A172 (cell line): ENCODE data around the gene GPR68. TPM values are rescaled to one million over a fixed set of nuclear protein-coding genes. Genes with fewer than 3 reads are reported as not detected.
"Not testable (repeated sequence)": the region's sequence is repeated elsewhere in the genome, so short reads cannot be mapped to it uniquely, and the experiment has no call there.

Experiments used
- DNase-seq: peaks from one replicate; pipeline ENCODE4 v3.0.0-alpha.2; 2015; ENCODE audit warnings: low spot score
- total RNA-seq: library from RNA; depleted of rRNA; stranded (reverse); fragments of >200 nt; shearing (Covaris generic); gene quantifications from 2 replicates; pipeline ENCODE4 v1.2.3, GENCODE V29; 2014

GPR68 gene
- total RNA-seq, 1 experiment from 2014 or later: 0.98 TPM

DNA sequence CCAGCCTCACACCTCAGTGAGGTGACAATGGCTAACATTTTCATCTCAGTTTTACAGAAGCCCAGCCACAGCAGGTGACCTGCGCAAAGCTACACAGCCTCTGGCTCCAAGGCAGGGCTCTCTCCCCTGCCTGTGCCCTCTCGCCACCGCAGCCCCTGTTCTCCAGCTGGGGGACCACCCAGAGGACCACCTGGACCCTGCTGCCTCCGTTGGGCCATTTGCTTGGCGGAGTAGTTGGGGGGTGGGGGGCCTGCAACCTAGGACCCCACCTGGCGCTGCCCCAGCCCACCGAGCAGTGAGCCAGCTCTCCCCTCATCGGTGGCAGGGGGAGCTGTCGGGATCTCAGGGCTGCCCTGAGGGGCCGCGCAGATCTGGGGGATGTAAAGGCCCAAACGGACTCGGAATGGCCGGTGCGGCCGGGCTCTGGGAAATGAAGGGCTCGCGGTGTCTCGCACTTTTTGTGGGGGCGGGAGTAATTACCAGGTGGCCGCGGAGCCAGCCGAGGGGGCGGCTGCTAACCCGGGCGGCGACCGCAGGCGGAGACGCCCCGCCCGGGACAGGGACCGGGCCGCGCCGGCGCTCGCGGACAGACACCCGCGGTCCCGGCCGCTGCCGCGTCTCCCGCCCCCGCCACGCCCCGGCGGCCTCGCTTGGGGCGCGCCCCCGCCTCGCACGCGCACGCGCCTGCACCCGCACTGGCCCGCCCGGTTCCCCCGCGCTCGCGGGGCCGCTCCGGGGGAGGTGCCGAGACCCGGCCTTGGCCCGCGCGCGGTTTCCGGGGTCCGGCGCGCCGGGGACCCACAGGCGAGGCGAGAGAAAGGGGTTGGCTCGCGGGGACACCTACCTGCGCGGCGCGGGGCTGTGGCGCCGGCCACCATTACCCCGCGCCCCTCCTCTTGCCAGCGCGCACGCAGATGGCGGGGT lies 8.6 kb upstream of the GPR68 start:
- DNase-seq: no peak

DNA sequence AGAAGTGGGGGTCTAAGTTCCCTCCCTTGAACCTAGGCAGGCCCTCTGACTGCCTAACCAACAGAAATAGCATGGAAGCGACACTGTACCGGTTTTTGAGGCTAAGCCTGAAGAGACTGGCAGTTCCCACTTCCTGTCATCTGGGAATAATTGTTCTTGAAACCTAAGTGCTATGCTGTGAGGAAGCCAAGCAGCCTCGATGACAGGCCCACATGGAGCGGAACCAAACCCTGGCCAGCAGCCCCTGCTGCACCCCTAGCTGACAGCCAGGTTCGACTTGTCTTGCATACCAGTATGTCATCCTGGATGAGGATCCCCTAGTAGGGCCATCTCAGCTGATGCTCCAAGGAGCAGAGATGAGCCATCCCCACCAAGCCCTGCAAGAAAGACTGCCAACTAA lies 6.4 kb upstream of the GPR68 start:
- no peak for DNase-seq

DNA sequence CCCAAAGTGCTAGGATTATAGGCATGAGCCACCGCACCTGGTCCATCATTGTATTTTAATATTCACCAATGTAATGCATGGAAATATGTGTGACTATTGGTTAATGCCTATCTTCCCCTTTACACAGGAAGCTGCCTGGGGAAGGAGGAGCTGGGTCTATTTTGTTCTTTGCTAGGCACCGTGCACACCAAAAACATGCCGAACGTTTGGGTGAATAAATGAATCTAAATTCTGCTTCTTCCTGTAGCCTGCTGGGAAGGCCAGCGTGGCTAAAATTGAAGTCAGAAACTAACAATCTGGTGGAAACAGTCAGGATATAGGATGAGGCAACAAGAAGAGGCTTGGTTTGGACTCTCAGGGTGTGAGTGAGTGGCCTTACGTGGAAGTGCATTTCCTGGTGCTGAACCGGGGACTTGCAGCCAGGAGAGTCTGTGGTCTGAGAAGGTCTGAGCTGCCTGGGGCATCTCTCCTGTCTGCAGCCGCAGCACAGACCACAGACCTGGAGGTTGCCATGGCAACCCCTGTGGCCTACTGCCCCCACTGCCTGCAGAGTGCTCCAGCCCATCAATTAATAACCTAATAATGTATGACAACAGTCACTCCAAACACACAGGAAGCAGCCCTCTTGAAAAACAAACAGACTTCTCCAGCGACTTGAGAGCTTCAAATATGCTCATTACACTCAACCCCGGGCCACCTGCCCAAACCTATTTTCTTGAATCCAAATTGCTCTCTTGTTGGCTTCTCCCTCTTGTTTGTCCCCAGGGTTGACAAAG lies 5.5 kb upstream of the GPR68 start:
- peak; percentile 46 for DNase-seq

DNA sequence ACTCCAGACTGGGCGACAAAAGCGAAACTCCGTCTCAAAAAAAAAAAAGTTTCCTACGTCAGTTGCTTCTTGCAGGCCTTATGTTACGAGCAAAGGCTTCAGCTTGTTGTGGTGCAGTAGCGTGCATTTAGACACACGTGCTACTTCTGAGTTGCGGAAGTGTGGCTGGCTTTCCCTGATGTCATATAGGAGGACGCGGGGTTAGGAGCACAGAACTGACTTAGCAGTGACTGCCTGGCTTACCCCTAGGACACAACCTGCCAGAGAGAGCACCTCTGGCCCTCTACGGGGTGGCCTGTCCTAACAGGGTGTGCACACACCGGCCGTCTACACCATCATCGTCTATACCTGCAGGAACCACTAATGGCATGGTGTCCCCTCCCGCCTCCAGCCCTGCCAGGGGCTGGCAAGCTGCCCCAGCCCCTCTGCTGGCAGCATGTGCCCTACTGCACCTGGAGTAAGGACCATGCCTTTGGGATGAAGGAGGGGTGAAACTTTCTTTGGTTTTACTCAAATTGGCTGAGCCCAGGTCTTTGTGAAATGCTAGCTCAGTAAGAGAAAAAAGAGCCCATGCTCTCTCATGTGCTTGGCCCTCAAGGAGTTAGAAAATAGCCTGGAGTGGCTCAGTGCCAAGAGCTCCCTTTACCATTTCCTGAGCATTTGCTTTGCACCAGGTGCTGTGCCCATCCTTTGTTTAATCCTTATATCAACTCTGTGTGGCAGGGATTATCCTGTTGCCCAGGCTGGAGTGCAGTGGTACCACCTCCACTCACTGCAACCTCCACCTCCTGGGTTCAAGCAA lies 1.7 kb upstream of the GPR68 start:
- DNase-seq: no peak

DNA sequence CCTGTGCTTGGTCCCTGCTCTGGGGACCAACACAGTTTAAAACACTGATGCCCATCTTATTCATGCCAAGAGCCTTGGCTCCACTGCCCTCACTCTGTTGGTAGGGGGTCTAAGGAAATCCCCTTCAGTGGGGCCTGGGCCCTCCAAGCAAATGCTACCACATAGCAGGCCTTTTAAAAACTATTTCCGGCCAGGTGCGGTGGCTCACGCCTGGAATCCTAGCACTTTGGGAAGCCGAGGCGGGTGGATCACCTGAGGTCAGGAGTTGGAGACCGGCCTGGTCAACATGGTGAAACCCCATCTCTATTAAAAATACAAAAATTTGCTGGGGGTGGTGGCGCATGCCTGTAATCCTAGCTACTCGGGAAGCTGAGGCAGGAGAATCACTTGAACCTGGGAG lies 1.1 kb upstream of the GPR68 start:
- not testable (repeated sequence) for DNase-seq

DNA sequence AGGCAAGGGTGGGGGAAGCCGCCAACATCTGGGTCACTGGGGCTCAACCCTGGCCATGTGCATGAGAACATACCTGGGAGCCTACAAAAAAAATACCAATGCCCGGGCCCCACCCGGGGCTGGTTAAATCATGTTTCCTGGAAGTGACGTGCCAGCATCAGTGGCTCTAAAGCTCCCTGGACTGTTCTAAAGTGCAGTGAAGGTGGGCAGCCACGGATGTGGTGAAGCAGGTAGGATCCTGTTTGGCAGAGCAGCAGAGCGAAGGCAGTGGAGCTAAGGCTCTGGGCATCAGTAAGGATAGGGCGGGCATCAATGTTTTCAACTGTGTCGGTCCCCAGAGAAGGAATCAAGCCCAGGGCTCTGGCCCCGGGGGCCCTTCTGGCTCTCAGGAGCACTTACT lies 525 bp upstream of the GPR68 start:
- no peak for DNase-seq

DNA sequence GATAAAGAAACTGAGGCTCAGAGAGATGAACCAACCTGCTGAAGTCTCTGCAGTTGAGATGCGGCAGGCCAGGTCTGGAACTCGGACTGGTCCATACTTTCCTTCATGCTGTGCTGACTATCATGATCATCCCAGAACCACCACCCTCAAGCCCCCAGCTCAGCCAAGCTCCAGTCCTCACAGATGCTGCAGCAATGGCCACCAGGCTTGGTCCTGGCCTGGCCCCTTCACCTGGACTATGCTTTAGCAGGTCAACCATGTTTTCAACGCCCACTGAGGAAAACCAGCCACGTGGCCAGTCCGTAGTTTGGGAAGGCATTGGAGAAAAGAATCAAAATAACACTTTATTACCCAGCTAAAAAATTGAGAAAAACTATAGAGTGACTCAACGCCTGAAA lies 1.4 kb downstream of the GPR68 start:
- no peak for DNase-seq

DNA sequence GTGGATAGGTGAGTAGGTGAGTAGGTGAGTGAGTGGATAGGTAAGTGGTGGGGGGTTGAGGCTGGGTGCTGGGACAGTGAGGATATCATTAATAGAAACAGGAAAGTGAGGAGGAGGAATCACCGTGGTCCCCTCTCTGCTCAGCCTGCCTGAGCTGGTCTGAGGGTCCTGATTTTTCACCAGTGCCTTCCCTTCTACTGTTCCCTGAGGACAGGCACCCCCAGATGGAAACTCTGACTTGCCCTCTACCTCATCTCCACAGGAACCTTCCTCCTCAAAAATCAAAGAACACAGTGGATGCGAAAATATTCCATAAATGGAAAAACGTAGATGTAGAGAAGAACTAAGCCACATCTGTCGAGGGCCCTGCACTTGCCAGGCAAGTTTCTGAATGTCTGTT lies 1.9 kb downstream of the GPR68 start:
- no peak for DNase-seq

DNA sequence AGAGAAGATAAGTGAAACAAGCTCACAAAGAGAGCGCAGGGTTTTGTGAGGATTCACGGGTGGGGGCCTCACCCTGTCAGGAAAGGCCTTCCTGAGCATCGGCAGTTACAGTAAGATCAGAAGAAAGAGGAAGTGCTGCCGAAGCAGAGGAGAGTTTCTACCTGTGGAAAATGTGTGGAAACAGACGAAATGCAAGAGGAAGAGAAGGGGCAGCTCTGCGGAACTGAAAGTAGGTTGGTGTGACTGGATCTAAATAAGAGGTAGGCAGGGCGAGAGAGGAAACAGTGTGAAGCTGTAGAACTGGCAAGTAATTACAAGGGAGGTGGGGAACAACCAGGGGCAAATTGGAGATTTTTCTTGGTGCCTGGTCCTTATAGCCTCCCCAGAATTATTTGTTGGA lies 2.6 kb downstream of the GPR68 start:
- DNase-seq: no peak

DNA sequence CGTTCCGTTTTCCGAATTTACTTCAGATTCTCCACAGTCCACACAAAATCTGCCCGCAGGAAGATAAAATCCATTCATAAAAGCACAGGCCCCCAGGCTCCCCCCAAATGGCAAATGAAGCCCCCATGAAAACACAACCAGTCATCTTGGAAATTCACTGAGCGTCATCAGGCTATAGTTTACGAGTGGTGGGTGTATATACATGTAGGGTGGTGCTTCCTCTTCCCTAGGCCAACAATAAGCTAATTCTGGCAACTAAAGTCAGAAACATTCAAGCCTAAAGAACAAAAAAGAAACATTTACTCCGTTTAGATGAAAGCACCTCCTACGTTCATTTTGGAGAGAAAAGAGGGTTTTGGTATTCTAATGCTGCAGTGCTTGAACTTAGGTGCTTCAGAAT lies 5.8 kb downstream of the GPR68 start:
- DNase-seq: no peak

DNA sequence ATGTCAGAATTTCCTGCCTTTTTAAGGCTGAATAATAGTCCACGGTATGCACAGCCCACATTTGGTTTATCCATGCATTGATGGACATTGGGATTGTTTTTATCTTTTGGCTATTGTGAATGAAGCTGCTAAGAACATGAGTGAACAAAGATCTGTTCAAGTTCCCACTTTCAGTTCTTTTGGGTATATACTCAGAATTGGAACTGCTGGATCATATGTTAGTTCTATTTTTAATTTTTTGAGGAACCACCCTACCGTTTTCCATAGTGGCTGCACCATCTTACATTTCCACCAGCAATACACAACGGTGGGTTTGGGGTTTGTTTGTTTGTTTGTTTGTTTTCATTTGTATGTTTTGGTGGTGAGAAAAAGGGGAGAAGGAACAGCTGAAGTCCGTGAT lies 6.4 kb downstream of the GPR68 start:
- DNase-seq: no peak

DNA sequence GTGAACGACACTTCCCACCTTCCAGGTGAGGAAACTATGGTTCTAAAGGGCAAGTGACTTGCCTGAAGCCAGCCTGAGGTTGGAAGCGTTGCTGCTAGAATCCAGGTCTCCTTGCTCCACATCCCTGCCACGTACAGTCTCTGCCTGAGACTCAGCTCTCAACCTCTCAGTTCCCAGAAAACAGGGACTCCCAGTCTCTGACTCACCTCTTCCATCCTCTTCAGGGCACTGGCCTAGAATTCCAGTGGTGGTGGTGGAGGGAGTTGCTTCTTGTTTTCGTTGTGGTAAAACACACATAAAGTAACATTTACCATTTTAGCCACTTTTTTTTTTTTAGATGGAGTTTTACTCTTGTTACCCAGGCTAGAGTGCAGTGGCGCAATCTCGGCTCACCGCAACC lies 7.3 kb downstream of the GPR68 start:
- peak; percentile 60 for DNase-seq

DNA sequence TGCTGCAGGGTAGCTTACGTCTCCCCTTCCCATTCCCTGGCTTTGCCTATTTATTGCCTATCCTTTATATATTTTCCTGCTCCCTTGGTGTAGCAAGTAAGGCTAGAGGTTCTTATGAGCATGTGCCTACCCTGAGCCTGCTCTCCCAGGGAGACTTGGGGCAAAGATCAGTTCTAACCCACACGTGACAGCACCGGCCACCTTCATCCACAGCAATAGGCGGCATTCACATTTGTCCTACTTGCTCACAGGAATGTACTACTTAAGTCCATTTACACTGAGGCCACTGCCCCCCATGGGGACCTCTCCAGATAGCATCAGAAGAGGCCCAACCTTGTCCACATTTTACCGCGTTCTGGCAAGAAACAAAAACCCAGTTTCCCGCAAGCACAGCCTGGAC lies 8.7 kb downstream of the GPR68 start:
- DNase-seq: no peak

DNA sequence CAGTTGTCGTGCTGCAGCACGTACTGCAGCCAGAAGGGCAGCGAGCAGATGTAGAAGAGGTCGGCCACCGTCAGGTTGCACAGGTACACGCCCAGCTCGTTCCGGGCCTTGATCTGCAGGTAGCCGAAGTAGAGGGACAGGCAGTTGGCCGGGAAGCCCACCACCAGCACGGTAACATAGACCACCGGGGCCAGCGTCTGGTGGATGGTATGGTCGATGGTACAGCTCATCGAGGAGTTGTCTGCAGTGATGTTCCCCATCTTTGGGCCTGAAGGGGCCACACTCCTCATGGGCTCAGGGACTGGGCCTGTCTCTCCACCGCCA lies 9.8 kb downstream of the GPR68 start:
- DNase-seq: no peak

DNA sequence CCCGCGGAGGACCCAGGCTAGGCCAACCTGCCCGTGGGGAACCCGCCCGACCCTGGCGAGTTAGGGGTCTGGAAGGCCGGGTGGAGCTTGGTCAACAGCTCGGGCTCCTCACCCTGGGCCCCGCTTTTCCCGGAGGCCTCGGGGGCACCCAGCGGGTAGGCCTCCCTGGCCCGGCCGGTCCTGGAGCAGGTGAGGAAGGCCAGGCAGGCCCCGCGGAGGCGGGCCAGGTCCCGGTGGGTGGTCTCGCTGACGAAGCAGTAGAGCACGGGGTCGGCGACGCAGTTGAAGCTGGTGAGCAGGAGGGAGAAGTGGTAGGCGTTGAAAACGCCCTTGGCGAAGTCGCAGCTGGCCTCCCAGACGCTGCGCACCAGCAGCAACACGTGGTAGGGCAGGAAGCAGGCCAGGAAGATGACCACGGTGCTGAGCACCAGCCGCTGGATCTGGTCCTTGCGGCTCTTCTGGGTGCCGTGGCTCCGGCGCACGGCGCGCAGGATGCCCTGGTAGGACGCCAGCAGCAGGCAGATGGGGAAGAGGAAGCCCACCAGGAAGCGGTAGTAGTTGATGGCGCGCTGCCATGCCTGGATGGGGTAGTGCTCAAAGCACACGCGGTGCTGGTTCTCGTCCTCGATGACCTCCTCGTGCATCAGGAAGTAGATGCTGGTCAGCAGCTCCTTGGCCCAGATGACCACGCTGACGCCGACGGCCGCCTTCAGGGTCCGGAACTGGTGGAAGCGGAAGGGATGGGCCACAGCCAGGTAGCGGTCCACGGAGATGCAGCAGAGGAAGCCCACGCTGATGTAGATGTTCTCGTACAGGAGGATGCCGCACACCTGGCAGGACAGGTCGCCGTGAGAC lies 10.3 kb downstream of the GPR68 start:
- no peak for DNase-seq

DNA sequence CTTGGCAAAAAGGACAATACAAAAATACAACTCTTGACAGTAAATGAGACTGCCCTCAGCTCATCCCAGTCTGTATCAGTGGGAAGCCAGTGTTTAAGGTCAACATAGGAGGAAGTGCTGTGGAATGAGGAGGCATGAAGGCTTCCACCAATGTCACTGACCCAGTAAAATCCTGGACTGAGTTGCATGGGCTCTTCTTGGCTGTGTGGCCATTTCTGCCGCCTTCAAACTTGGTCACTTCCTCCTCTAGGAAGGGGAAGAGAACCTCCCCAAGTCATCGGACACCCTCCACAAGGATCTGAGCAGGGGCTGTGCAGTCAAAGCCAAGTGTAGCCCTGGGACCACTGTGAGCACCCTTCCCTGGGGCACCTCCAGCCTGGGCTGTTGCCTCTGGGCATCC lies 11.9 kb downstream of the GPR68 start:
- DNase-seq: no peak

DNA sequence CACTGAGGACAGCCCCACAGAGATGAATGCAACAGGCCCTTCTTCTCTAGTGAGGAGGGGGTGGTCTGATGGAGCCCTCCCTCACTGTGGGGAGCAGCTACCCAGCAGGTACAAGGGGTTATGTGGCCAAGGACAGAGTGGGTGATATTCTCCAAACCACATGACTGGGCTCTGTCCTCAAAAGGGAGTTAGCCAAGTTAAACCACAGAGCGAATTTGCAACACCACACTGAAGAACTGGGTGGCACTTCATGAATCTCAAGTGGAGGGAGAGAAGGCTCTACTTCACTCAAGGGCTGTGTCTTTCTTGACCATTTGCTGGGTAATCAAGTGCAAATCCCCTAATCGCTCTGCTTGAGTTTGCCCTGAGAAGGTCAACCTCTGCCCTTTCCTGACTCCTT lies 12.5 kb downstream of the GPR68 start:
- no peak for DNase-seq

DNA sequence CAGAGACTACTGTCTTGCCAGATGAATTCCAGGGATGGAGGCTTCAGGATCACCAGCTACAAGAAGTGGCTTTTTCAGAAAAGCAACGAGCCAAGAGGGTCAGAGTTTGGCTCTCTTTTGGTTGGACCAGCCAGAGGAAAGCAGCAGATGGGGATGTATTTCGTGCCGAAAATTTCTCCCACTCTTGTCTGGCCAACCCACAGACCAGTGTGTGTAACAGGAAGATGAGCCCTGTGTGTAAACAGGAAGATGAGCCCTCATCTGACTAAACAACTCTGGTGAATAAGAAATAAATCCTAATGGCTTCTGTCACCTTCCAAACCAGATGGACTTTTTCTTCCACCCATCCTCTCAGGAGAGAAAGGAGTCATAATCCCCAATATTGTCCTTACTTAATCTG lies 13.1 kb downstream of the GPR68 start:
- no peak for DNase-seq

DNA sequence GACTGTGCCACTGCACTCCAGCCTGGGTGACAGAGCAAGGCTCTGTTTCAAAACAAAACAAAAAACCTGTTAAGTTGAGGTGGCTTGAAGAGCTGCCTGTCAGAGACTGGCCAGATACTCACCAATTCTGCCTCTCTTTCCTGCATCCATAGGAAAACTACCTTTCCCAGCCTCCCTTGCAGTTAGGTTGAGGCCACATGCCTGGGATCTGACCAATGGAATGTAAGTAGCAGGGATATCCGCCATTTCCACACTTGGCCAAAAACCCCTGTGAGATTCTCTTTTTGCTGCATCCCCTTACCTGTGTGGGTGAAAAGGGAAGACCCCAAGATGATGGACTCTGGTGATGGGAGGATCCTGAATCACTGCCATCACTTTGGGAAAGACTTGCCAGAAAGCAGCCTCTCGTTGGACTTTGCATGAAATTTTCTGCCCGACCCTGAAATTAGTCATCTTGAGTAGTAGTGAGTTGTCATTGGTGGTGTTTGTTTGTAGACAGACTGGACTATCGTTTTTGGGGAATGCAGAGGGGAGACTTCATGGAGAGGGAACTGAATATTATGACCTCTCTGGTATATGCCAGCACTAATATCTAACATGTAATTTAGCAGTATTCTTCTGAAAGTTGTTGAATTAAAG lies 14.0 kb downstream of the GPR68 start:
- peak; percentile 18 for DNase-seq

DNA sequence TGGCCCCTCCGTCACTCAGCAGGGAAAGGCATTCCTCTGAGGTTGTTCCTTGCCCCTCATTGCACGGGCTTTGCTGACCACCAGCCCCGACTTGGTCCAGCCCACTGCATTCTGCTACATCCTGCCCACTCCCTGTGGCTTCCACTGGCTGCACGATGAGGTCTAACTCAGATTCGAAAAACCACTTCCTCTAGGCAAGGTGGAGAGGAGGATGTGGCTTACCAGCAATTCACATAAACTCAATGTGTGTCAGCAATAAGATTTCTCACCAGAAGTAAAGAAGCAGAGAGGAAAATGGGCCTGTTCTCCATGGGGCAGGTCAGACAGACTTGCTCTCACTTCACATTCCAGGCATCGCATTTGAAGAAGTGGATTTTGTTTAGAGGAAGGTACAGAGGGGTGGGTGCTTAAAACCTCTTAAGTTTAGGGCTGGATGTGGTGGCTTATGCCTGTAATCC lies 14.7 kb downstream of the GPR68 start:
- peak; percentile 78 for DNase-seq

DNA sequence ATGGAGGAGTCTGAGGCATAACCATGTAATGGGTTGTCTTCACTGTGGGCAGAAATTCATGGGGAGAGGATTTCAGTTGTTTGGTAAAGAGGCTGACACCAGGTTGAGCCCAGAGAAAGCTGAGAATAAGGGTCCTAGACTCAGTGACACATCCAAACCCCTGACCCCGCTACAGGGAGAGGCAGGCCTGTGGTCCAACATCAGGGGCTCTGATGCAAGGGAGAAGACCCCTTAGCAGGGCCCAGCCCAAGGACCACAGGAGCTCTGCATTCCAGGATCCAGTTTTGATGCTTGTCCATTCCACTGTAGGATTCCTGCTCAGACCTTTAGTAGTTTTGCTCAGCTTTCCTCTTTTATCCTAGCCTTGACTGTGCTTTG lies 15.5 kb downstream of the GPR68 start:
- DNase-seq: no peak
